Lower leg skin (tissue), 4 donors: Measurements from ENCODE around the gene CSKMT. TPM values are rescaled to one million over a fixed set of nuclear protein-coding genes. Genes with fewer than 3 reads are reported as not detected.
A peak's percentile ranks its signal among the peaks of the same experiment; 100 is the strongest.
"Not testable (repeated sequence)": the region's sequence is repeated elsewhere in the genome, so short reads cannot be mapped to it uniquely, and the experiment has no call there.

ENCODE experiments used
- DNase-seq, 2 donors: peaks; one replicate each; pipeline ENCODE4 v3.0.0-alpha.2; 2019; ENCODE audit warnings: low spot score in 2 of 2
- H3K4me3 ChIP-seq: fragments of 200-600 bp; sonication (generic); 2 replicates; pipeline ENCODE4 v1.5.1; 2017; ENCODE audit warnings: mild to moderate bottlenecking, low read depth; ENCODE audit not compliant: poor library complexity, severe bottlenecking
- CTCF ChIP-seq, 3 donors: fragments of 450-650 bp; IDR thresholded peaks; one replicate each; pipeline ENCODE4 v1.5.1; 2016; ENCODE audit warnings: antibody characterized with exemption in 3 of 3, mild to moderate bottlenecking in 3 of 3, moderate library complexity in 2 of 3
- POLR2A ChIP-seq, 2 donors: fragments of 450-650 bp; IDR thresholded peaks; one replicate each; pipeline ENCODE4 v1.6.1; 2016 to 2017; ENCODE audit warnings: antibody characterized with exemption in 2 of 2, mild to moderate bottlenecking in 1 of 2, moderate library complexity in 1 of 2
- WGBS, 2 donors: methylation state at CpG; one replicate each; pipeline ENCODE4 v1.1.5; 2018; 5-methylcytosine and 5-hydroxymethylcytosine counted together
- intact Hi-C: fragments of 100-400 bp; cut with DNase I; formaldehyde crosslinking; loops from one replicate; pipeline ENCODE4 v1.15.0; 2023; ENCODE audit warnings: low total_unique reads
- total RNA-seq, 4 donors: library from RNA; depleted of rRNA; stranded (reverse); fragments of >200 nt; gene quantifications; one replicate each; pipeline ENCODE4 v1.1.0, GENCODE V29; 2016

The CSKMT gene
- total RNA-seq, 4 donors from 2014 or later, result 2.9 to 14.8 (median 7.7) TPM

- TF ChIP-seq POLR2A (IDR thresholded peaks at IDR 0.05) (no peak), CTCF (IDR thresholded peaks at IDR 0.05) (no peak)
- no peak for DNase-seq
- H3K4me3 ChIP-seq, result peak overlapping the region; percentile 90
- WGBS, 2 donors, result 1 to 2% methylated on average over 17 of the region's 17 CpGs
- intact Hi-C loops, result no loop called here
Observed at GRCh38 chr11:62671236-62671607, 6.1 kb downstream of the CSKMT start.

GRCh38 chr11:62671608-62672389 is 6.7 kb downstream of the CSKMT start, which contains the start of the genes LBHD1 and UQCC3:
TSS of gene LBHD1 (minus strand) at chr11:62672267. CDS start at chr11:62670031, 2,236 bp downstream.
TSS of gene UQCC3 (plus strand) at chr11:62671673. CDS start at chr11:62671746, 73 bp downstream.
- 0 to 1% methylated on average over 46 to 47 of the region's 59 CpGs for WGBS, 2 donors
- TF ChIP-seq CTCF (IDR thresholded peaks at IDR 0.05) (no peak), POLR2A (IDR thresholded peaks at IDR 0.05) (no peak)
- DNase-seq, result peak; percentile 65 to 95
- peak within 1 kb of the TSS; percentile 90 for H3K4me3 ChIP-seq
- intact Hi-C loops, result no loop called here

- TF ChIP-seq CTCF (IDR thresholded peaks at IDR 0.05) (no peak), POLR2A (IDR thresholded peaks at IDR 0.05) (no peak)
- no peak for DNase-seq
- intact Hi-C loops, result no loop called here
- WGBS, 2 donors, result 72 to 73% methylated on average over 2 of the region's 2 CpGs
- no peak overlapping the region for H3K4me3 ChIP-seq
Observed at GRCh38 chr11:62673196-62673525, 8.0 kb downstream of the CSKMT start.

GRCh38 chr11:62675415-62675814 is 10.3 kb downstream of the CSKMT start:
- intact Hi-C loops, H3K4me3 ChIP-seq, DNase-seq: not testable (repeated sequence)
- WGBS, 2 donors, result 95 to 97% methylated on average over 10 of the region's 10 CpGs

- intact Hi-C loops, result no loop called here
Observed at GRCh38 chr11:62676698-62677097, 11.6 kb downstream of the CSKMT start.

GRCh38 chr11:62677156-62677555 is 12.0 kb downstream of the CSKMT start:
- TF ChIP-seq POLR2A (IDR thresholded peaks at IDR 0.05) (no peak), CTCF (IDR thresholded peaks at IDR 0.05) (no peak)
- no peak overlapping the region for H3K4me3 ChIP-seq
- intact Hi-C loops, result no loop called here
- whole genome bisulfite sequencing, 2 donors, result 75 to 82% methylated on average over 6 of the region's 6 CpGs
- DNase-seq, result no peak

More at GRCh38 chr11:62676698-62677097, 11.6 kb downstream of the CSKMT start:
- WGBS, 2 donors, result 53 to 56% methylated on average over 6 of the region's 6 CpGs
- no peak for DNase-seq
- TF ChIP-seq POLR2A (IDR thresholded peaks at IDR 0.05) (no peak), CTCF (IDR thresholded peaks at IDR 0.05) (no peak)
- H3K4me3 ChIP-seq, result no peak overlapping the region
